ENCODE results near the gene BHLHA15.
A peak's percentile ranks its signal among the peaks of the same experiment; 100 is the strongest.

Gene BHLHA15

DNA sequence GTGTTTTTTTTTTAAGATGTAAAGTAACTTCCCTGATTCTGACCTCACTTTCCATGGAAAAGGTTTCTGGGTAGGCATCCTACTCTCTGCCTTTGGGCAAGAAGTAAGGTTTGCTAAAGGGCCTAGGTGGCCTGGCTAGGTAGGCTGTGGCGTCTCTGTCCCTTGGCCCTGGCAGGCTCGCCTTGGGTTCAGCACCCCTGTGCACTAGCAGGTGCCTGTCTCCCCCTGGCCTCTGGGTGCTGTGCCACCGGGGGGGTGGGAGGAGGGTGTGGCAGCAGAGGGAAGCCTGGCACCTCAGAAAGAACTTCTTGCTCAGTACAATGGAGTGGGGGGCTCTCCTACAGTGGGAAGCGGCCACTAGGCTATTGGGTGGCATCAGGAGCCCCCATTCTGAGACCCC lies 26.8 kb downstream of the BHLHA15 start:
- Histone ChIP-seq H3K27ac (no peak overlapping the region), H3K4me3 (ENCODE audit: low read depth, low read length) (no peak overlapping the region), H3K27me3 (ENCODE audit: insufficient read depth, low read depth, severe bottlenecking) (no peaks in the 10 kb centered on the region), H3K9me3 (ENCODE audit: severe bottlenecking) (no peaks in the 10 kb centered on the region), H3K36me3 (peaks cover 68% of the 10 kb centered on the region)
- DNase-seq, result no peak
- TF ChIP-seq, protein P1, sequence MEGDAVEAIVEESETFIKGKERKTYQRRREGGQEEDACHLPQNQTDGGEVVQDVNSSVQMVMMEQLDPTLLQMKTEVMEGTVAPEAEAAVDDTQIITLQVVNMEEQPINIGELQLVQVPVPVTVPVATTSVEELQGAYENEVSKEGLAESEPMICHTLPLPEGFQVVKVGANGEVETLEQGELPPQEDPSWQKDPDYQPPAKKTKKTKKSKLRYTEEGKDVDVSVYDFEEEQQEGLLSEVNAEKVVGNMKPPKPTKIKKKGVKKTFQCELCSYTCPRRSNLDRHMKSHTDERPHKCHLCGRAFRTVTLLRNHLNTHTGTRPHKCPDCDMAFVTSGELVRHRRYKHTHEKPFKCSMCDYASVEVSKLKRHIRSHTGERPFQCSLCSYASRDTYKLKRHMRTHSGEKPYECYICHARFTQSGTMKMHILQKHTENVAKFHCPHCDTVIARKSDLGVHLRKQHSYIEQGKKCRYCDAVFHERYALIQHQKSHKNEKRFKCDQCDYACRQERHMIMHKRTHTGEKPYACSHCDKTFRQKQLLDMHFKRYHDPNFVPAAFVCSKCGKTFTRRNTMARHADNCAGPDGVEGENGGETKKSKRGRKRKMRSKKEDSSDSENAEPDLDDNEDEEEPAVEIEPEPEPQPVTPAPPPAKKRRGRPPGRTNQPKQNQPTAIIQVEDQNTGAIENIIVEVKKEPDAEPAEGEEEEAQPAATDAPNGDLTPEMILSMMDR (IDR thresholded peaks at IDR 0.05; ENCODE audit: low read depth, low read length), result no peak

DNA sequence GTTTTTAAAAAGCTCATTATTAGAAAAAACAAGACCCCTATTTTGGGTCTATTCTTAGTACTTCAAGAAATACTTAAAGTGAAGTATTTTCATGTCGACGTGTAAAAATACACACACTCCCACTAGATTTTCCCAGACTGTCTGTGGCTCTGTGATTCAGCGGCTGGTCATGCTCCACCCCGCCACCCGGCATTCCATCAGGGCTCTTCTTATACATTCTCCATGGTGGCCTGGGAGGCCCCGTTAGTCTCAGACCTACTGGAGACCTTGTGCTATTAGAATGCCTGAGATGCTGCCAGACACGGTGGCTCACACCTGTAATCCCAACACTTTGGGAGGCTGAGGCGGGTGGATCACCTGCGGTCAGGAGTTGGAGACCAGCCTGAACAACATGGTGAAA lies 27.7 kb downstream of the BHLHA15 start:
- no peaks in the 10 kb centered on the region for H3K9me3 ChIP-seq (ENCODE audit: severe bottlenecking)
- H3K4me3 ChIP-seq (ENCODE audit: low read depth, low read length), result no peak overlapping the region
- no peak for DNase-seq
- peaks cover 68% of the 10 kb centered on the region for H3K36me3 ChIP-seq
- no peaks in the 10 kb centered on the region for H3K27me3 ChIP-seq (ENCODE audit: insufficient read depth, low read depth, severe bottlenecking)
- TF ChIP-seq, protein P1 (IDR thresholded peaks at IDR 0.05; ENCODE audit: low read depth, low read length), result no peak
- H3K27ac ChIP-seq, result no peak overlapping the region

DNA sequence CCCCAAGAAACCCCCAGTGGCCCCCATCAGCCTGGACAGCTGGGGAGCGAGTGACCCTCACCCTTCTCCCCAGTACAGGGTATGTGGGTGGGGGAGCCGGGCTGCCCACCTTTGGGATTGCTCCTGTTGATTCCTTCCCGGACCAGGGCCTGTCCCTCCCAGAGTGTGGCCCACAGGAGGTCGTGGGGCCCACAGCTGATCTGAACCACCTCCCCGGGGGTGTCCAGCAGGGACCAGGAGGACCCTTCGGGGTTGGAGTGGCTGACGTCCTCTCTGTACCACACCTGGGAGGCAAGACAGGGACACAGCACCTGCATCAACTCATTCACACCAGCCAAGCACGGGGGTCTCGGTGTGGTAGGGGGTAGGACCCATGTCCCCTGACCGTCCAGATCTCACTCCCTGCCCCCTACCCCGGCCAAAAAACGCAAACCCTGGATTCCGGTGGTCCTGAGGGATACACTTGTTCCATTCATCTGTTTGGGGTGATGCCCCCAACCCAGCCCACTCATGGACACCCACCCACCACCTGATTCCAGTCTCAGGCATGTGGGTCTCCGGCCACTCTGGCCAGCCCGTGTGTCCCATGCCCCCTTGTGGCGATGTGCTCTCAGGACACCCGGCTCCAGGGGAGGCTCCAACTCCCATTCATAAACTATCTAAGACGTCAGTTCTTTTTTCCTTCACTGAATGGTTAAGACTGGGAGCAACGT lies 29.9 kb downstream of the BHLHA15 start:
- Histone ChIP-seq H3K27ac (0 out of 2 replicates have a peak overlapping the region, but pooled peaks have one; percentile 42), H3K27me3 (ENCODE audit: insufficient read depth, low read depth, severe bottlenecking) (no peaks in the 10 kb centered on the region), H3K36me3 (peaks cover 78% of the 10 kb centered on the region), H3K9me3 (ENCODE audit: severe bottlenecking) (no peaks in the 10 kb centered on the region), H3K4me3 (ENCODE audit: low read depth, low read length) (no peak overlapping the region)
- peak; percentile 54 for DNase-seq
- TF ChIP-seq, protein P1 (IDR thresholded peaks at IDR 0.05; ENCODE audit: low read depth, low read length), result peak; percentile 90

DNA sequence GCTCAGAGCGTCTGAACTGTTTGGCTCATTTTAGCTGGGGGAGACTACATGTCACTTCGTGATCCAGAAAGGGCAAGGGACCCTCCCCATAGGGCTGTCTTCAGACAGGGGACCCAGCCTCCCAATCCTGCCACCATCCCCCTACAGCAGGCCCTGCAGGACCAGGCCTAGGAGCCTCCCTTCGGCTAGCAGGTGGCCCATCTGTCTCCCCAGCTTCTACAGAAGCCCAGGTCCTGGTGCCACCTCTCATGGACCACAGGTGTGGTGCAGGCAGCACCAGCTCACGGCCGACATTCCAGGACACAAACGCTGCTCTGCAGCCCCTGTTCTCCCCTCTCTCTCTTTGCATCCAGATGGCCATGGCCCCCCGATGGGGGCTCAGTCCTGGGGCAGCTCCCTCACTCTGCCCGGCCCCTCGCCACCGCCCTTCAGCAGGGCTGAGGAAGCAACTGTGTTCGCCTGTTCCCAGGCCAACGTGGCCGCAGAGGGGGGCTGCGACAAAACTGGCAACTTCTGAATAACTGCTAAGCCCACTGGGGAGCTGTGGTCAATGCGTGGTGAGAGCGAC lies 30.5 kb downstream of the BHLHA15 start:
- Histone ChIP-seq H3K36me3 (peaks cover 74% of the 10 kb centered on the region), H3K27ac (0 out of 2 replicates have a peak overlapping the region, but pooled peaks have one; percentile 42), H3K9me3 (ENCODE audit: severe bottlenecking) (no peaks in the 10 kb centered on the region), H3K27me3 (ENCODE audit: insufficient read depth, low read depth, severe bottlenecking) (no peaks in the 10 kb centered on the region), H3K4me3 (ENCODE audit: low read depth, low read length) (no peak overlapping the region)
- DNase-seq, result no peak
- TF ChIP-seq, protein P1 (IDR thresholded peaks at IDR 0.05; ENCODE audit: low read depth, low read length), result no peak

DNA sequence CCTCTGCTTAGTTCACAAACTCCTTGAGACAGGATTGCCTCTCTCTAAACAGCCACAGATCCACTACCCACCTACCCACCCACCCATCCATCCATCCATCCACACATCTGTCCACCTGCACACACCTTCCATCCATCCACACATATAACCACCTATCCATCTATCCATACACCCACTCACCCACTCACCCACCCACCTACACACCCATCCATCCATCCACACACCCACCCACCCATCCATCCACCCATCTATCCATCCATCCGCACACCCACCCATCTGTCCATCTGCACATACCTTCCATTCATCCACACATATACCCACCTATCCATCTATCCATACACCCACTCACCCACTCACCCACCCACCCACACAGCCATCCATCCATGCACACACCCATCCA lies 31.1 kb downstream of the BHLHA15 start:
- no peaks in the 10 kb centered on the region for H3K9me3 ChIP-seq (ENCODE audit: severe bottlenecking)
- no peak overlapping the region for H3K27ac ChIP-seq
- no peaks in the 10 kb centered on the region for H3K27me3 ChIP-seq (ENCODE audit: insufficient read depth, low read depth, severe bottlenecking)
- DNase-seq, result no peak
- H3K36me3 ChIP-seq, result peaks cover 69% of the 10 kb centered on the region
- TF ChIP-seq, protein P1 (IDR thresholded peaks at IDR 0.05; ENCODE audit: low read depth, low read length), result no peak
- no peak overlapping the region for H3K4me3 ChIP-seq (ENCODE audit: low read depth, low read length)
